Skeletal muscle satellite cell (primary cell): ENCODE results near the gene APOA5.

Experiments
- H3K27me3 ChIP-seq: 2 replicates; pipeline ENCODE4 v1.7.0; 2013; ENCODE audit warnings: low read length; ENCODE audit not compliant: control insufficient read depth, insufficient read depth
- H3K36me3 ChIP-seq: 2 replicates; pipeline ENCODE4 v1.7.0; 2013; ENCODE audit warnings: mild to moderate bottlenecking, control low read depth, low read length; ENCODE audit not compliant: insufficient read depth
- H3K4me1 ChIP-seq: 2 replicates; pipeline ENCODE4 v1.7.0; 2013; ENCODE audit warnings: low read length; ENCODE audit not compliant: control insufficient read depth, insufficient read depth
- H3K4me2 ChIP-seq: 2 replicates; pipeline ENCODE4 v1.7.0; 2013; ENCODE audit warnings: mild to moderate bottlenecking, low read length
- H3K4me3 ChIP-seq: 2 replicates; pipeline ENCODE4 v1.7.0; 2013; ENCODE audit warnings: low read length
- H3K9ac ChIP-seq: 2 replicates; pipeline ENCODE4 v1.7.0; 2013; ENCODE audit warnings: mild to moderate bottlenecking, low read depth, low read length, moderate library complexity
- H3K9me3 ChIP-seq: replicated peaks from 2 replicates; pipeline ENCODE4 v1.7.0; 2013; ENCODE audit warnings: mild to moderate bottlenecking, control low read depth, low read length

APOA5 gene

GRCh38 chr11:116825854-116826750 lies 34.4 kb upstream of the APOA5 start:
- Histone ChIP-seq H3K4me1 (peaks cover 5% of the 10 kb centered on the region), H3K4me3 (no peak overlapping the region), H3K9me3 (no peaks in the 10 kb centered on the region), H3K9ac (no peak overlapping the region), H3K4me2 (no peak overlapping the region), H3K36me3 (no peaks in the 10 kb centered on the region), H3K27me3 (no peaks in the 10 kb centered on the region)

- no peak overlapping the region for H3K4me3 ChIP-seq
- H3K9ac ChIP-seq: no peak overlapping the region
- H3K36me3 ChIP-seq: no peaks in the 10 kb centered on the region
- peaks cover 5% of the 10 kb centered on the region for H3K4me1 ChIP-seq
- H3K9me3 ChIP-seq: no peaks in the 10 kb centered on the region
- no peaks in the 10 kb centered on the region for H3K27me3 ChIP-seq
- H3K4me2 ChIP-seq: no peak overlapping the region
These were observed 33.8 kb upstream of the APOA5 start for GRCh38 chr11:116825434-116825833.

- no peak within 1 kb of the TSS for H3K4me3 ChIP-seq
- H3K27me3 ChIP-seq: no peaks in the 10 kb centered on the region
- no peaks in the 10 kb centered on the region for H3K9me3 ChIP-seq
- H3K36me3 ChIP-seq: no peaks in the 10 kb centered on the region
- no peaks in the 10 kb centered on the region for H3K4me1 ChIP-seq
- no peak within 1 kb of the TSS for H3K9ac ChIP-seq
- no peak within 1 kb of the TSS for H3K4me2 ChIP-seq
These were observed 31.6 kb upstream of the APOA5 start, which contains the start of gene APOA4 for GRCh38 chr11:116823031-116823843. Gene APOA4 (minus strand): TSS chr11:116823304. CDS start chr11:116823191, 113 bp downstream.

GRCh38 chr11:116822575-116822974 lies 30.9 kb upstream of the APOA5 start:
- Histone ChIP-seq H3K27me3 (no peaks in the 10 kb centered on the region), H3K4me2 (no peak overlapping the region), H3K4me1 (no peaks in the 10 kb centered on the region), H3K9ac (no peak overlapping the region), H3K36me3 (no peaks in the 10 kb centered on the region), H3K9me3 (no peaks in the 10 kb centered on the region), H3K4me3 (no peak overlapping the region)

GRCh38 chr11:116821050-116821918 lies 29.6 kb upstream of the APOA5 start:
- Histone ChIP-seq H3K9ac (no peak overlapping the region), H3K27me3 (no peaks in the 10 kb centered on the region), H3K4me2 (no peak overlapping the region), H3K36me3 (no peaks in the 10 kb centered on the region), H3K4me1 (no peaks in the 10 kb centered on the region), H3K4me3 (no peak overlapping the region), H3K9me3 (no peaks in the 10 kb centered on the region)

GRCh38 chr11:116819049-116819448 lies 27.4 kb upstream of the APOA5 start:
- H3K9me3 ChIP-seq: no peaks in the 10 kb centered on the region
- H3K4me2 ChIP-seq: no peak overlapping the region
- no peaks in the 10 kb centered on the region for H3K36me3 ChIP-seq
- no peaks in the 10 kb centered on the region for H3K27me3 ChIP-seq
- no peak overlapping the region for H3K4me3 ChIP-seq
- H3K4me1 ChIP-seq: no peaks in the 10 kb centered on the region
- H3K9ac ChIP-seq: no peak overlapping the region

GRCh38 chr11:116814502-116814901 lies 22.8 kb upstream of the APOA5 start:
- Histone ChIP-seq H3K9ac (no peak overlapping the region), H3K27me3 (no peaks in the 10 kb centered on the region), H3K4me1 (peaks cover 8% of the 10 kb centered on the region), H3K4me3 (no peak overlapping the region), H3K36me3 (no peaks in the 10 kb centered on the region), H3K4me2 (no peak overlapping the region), H3K9me3 (no peaks in the 10 kb centered on the region)

- no peak overlapping the region for H3K4me2 ChIP-seq
- H3K36me3 ChIP-seq: no peaks in the 10 kb centered on the region
- no peak overlapping the region for H3K4me3 ChIP-seq
- H3K9me3 ChIP-seq: no peaks in the 10 kb centered on the region
- H3K27me3 ChIP-seq: no peaks in the 10 kb centered on the region
- H3K4me1 ChIP-seq: peaks cover 12% of the 10 kb centered on the region
- no peak overlapping the region for H3K9ac ChIP-seq
These were observed 22.2 kb upstream of the APOA5 start for GRCh38 chr11:116813781-116814471.

GRCh38 chr11:116813170-116813569 lies 21.5 kb upstream of the APOA5 start:
- Histone ChIP-seq H3K4me3 (no peak overlapping the region), H3K27me3 (no peaks in the 10 kb centered on the region), H3K9ac (no peak overlapping the region), H3K36me3 (no peaks in the 10 kb centered on the region), H3K4me2 (no peak overlapping the region), H3K4me1 (peaks cover 20% of the 10 kb centered on the region), H3K9me3 (no peaks in the 10 kb centered on the region)

GRCh38 chr11:116812109-116812508 lies 20.4 kb upstream of the APOA5 start:
- Histone ChIP-seq H3K4me1 (peaks cover 26% of the 10 kb centered on the region), H3K9ac (no peak overlapping the region), H3K27me3 (no peaks in the 10 kb centered on the region), H3K4me3 (no peak overlapping the region), H3K9me3 (no peaks in the 10 kb centered on the region), H3K4me2 (no peak overlapping the region), H3K36me3 (no peaks in the 10 kb centered on the region)
